ENCODE data around the gene GPAT2.
"Not testable (repeated sequence)": the region's sequence is repeated elsewhere in the genome, so short reads cannot be mapped to it uniquely, and the experiment has no call there.

The GPAT2 gene

DNA sequence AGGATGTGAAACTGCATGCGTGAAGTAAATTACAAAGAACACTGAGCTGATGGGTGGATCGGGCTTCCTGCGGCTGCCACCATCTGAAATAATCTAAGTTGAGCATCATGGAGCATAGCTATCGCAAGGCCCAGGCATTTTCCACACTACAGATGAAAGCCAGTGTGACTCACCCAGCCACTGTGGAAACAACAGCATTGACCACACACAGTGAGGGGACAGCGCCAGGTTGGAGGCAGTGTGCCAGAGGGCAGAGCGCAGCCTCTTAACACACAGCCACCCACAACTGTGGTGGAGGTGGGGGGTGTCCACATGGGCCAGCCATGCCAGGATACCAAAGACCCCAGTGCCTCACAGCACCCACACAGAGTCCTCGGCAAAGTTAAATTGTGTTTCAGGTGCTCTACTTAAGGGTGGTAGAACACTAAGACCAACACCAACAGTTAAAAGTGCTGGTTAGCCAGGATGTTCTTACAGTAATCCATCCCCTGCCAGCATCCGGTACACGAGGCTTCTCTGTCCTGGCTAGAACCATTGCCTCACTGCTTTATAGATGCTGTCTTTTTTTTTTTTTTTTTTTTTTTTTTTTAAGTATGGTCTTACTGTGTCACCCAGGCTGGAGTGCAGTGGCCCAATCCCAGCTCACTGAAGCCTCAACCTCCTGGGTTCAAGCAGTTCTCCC is 14.7 kb downstream of the GPAT2 start:
- H3K9me3 ChIP-seq (ENCODE audit: control insufficient read depth, low read length); H3K4me1 ChIP-seq (ENCODE audit: control insufficient read depth, insufficient read depth, low read length); H3K27me3 ChIP-seq (replicated peaks; ENCODE audit: control insufficient read depth, insufficient read depth, low read length); H3K9ac ChIP-seq (ENCODE audit: low read length); DNase-seq (ENCODE audit: low read depth); H3K4me3 ChIP-seq (ENCODE audit: low read length); H3K36me3 ChIP-seq (ENCODE audit: control insufficient read depth, insufficient read depth, low read length, severe bottlenecking): not testable (repeated sequence)

DNA sequence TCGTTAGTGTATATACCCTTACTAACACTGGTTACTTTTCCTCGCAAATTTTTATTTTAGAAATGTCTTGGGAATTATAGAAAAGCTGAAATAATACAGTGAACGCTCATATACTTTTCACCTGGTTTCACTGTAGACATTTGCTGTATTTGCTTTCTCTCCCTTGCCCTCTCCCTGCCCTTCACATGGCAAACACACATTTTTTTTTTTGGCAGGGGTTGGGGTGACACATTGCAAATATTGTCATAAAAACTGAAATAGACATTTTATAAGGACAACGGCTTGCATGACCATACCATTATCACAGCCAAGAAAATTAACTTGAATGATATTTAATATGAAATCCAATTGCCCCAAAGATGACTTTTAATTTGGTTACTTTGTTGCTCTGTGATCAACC is 18.4 kb downstream of the GPAT2 start:
- not testable (repeated sequence) for H3K9me3 ChIP-seq (ENCODE audit: control insufficient read depth, low read length); H3K36me3 ChIP-seq (ENCODE audit: control insufficient read depth, insufficient read depth, low read length, severe bottlenecking); DNase-seq (ENCODE audit: low read depth); H3K9ac ChIP-seq (ENCODE audit: low read length); H3K4me3 ChIP-seq (ENCODE audit: low read length); H3K27me3 ChIP-seq (replicated peaks; ENCODE audit: control insufficient read depth, insufficient read depth, low read length); H3K4me1 ChIP-seq (ENCODE audit: control insufficient read depth, insufficient read depth, low read length)

DNA sequence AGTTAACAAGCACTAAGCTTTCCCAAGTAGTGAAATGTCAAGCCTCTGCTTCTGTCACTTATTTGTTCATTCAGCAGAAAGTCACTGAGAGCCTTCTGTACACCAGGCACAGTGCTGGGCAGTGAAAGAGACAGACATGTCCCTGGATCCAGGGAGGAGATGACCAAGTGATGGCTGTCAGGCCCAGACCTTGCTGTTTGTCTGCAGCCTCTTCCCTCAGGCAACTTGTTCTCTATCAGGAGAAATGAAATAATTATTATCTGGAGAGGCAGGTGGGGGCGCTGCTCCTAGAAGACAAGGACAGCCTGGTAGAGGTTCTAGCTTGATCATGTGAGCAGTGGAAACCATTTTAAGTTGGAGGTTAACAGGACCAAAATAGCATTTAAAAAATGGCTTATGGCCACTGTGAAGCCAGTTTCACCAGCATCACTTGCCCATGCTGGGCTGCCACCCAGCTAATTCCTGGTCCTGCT is 21.9 kb downstream of the GPAT2 start:
- not testable (repeated sequence) for H3K27me3 ChIP-seq (replicated peaks; ENCODE audit: control insufficient read depth, insufficient read depth, low read length); H3K9me3 ChIP-seq (ENCODE audit: control insufficient read depth, low read length); H3K9ac ChIP-seq (ENCODE audit: low read length); H3K36me3 ChIP-seq (ENCODE audit: control insufficient read depth, insufficient read depth, low read length, severe bottlenecking); H3K4me3 ChIP-seq (ENCODE audit: low read length); H3K4me1 ChIP-seq (ENCODE audit: control insufficient read depth, insufficient read depth, low read length); DNase-seq (ENCODE audit: low read depth)

DNA sequence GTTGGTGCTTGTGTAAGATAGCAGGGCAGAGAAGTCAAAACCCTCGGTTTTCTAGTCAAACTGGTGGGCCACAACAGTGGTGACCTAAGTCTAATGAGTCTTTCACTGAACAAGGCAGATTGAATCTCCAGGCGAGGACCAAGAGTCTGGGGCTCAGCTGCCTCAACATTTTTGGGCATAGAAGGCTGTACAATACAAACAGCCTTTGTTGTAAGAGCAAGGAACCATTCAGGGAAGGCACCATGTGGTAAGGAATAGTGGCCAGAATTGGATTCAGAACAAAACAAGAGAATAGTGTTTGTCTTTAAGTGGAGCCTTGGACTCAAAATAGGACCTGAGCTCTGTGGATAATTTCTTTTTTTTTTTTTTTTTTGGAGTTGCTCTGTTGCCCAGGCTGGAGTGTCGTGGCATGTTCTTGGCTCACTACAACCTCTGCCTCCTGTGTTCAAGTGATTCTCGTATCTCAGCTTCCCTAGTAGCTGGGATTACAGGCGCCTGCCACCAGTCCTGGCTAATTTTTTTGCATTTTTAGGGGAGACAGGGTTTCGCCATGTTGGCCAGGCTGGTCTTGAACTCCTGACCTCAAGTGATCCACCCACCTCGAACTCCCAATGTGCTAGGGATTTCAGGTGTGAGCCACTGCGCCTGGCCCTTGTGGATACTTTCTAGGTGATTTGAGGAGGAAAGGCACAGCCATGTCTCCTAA is 22.5 kb downstream of the GPAT2 start:
- H3K4me3 ChIP-seq (ENCODE audit: low read length); H3K36me3 ChIP-seq (ENCODE audit: control insufficient read depth, insufficient read depth, low read length, severe bottlenecking); H3K9me3 ChIP-seq (ENCODE audit: control insufficient read depth, low read length); H3K4me1 ChIP-seq (ENCODE audit: control insufficient read depth, insufficient read depth, low read length); H3K9ac ChIP-seq (ENCODE audit: low read length); DNase-seq (ENCODE audit: low read depth): not testable (repeated sequence)
- peaks cover 12% of the 10 kb centered on the region for H3K27me3 ChIP-seq (replicated peaks; ENCODE audit: control insufficient read depth, insufficient read depth, low read length)

DNA sequence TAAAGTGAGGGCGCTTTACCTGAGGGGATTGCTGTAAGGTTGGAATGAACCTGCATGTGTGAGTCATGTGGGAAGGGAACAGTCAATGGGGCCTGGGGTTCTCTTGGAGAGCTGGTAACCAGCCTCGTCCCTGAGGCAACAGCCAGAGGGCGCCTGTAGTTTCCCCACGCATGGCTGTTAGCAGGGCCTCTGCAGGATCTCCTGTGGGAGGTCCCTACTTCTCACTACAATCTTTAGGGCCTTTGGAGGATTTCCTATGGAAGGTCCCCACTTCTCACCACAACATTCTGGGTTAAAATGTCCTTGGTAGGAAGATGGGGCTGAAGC is 23.6 kb downstream of the GPAT2 start:
- not testable (repeated sequence) for H3K4me1 ChIP-seq (ENCODE audit: control insufficient read depth, insufficient read depth, low read length); H3K9me3 ChIP-seq (ENCODE audit: control insufficient read depth, low read length); H3K36me3 ChIP-seq (ENCODE audit: control insufficient read depth, insufficient read depth, low read length, severe bottlenecking); H3K4me3 ChIP-seq (ENCODE audit: low read length); H3K9ac ChIP-seq (ENCODE audit: low read length)
- peaks cover 20% of the 10 kb centered on the region for H3K27me3 ChIP-seq (replicated peaks; ENCODE audit: control insufficient read depth, insufficient read depth, low read length)
- peak; percentile 46 for DNase-seq (ENCODE audit: low read depth)

- Histone ChIP-seq H3K27me3 (replicated peaks; ENCODE audit: control insufficient read depth, insufficient read depth, low read length) (peaks cover 20% of the 10 kb centered on the region), H3K9ac (ENCODE audit: low read length) (peak overlapping the region; percentile 67), H3K9me3 (ENCODE audit: control insufficient read depth, low read length) (peaks cover 10% of the 10 kb centered on the region), H3K4me3 (ENCODE audit: low read length) (peak overlapping the region; percentile 69)
- peak; percentile 95 for DNase-seq (ENCODE audit: low read depth)
- H3K4me1 ChIP-seq (ENCODE audit: control insufficient read depth, insufficient read depth, low read length); H3K36me3 ChIP-seq (ENCODE audit: control insufficient read depth, insufficient read depth, low read length, severe bottlenecking): not testable (repeated sequence)
Observed at GRCh38 chr2:96010320-96011128, 24.2 kb downstream of the GPAT2 start.

DNA sequence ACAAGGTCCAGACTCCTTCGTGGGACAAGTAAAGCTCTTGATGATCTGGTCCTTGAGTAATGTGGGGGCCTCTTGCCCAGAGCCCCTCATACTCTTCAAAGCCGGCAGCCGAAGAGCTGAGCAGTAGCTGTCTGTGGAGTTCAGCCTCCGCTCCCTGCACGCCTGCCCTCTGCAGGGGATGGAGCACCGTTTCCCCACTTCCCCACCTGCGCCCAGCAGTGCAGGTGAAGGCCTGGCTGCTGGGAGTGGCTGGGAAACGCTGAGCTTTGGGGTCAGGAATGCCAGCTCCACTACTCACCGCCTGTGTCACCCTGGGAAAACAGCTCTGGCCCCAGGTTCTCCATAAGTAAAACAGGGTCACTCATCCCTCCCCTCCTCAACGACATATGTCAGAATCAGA is 24.9 kb downstream of the GPAT2 start:
- not testable (repeated sequence) for H3K36me3 ChIP-seq (ENCODE audit: control insufficient read depth, insufficient read depth, low read length, severe bottlenecking); H3K4me1 ChIP-seq (ENCODE audit: control insufficient read depth, insufficient read depth, low read length)
- peak; percentile 1 for DNase-seq (ENCODE audit: low read depth)
- Histone ChIP-seq H3K9me3 (ENCODE audit: control insufficient read depth, low read length) (peaks cover 13% of the 10 kb centered on the region), H3K27me3 (replicated peaks; ENCODE audit: control insufficient read depth, insufficient read depth, low read length) (peaks cover 20% of the 10 kb centered on the region), H3K9ac (ENCODE audit: low read length) (peak overlapping the region; percentile 67), H3K4me3 (ENCODE audit: low read length) (peak overlapping the region; percentile 69)

GRCh38 chr2:96008051-96008450 is 26.7 kb downstream of the GPAT2 start:
- peaks cover 23% of the 10 kb centered on the region for H3K27me3 ChIP-seq (replicated peaks; ENCODE audit: control insufficient read depth, insufficient read depth, low read length)
- not testable (repeated sequence) for H3K36me3 ChIP-seq (ENCODE audit: control insufficient read depth, insufficient read depth, low read length, severe bottlenecking); DNase-seq (ENCODE audit: low read depth); H3K4me1 ChIP-seq (ENCODE audit: control insufficient read depth, insufficient read depth, low read length); H3K4me3 ChIP-seq (ENCODE audit: low read length); H3K9ac ChIP-seq (ENCODE audit: low read length)
- H3K9me3 ChIP-seq (ENCODE audit: control insufficient read depth, low read length): peaks cover 13% of the 10 kb centered on the region

GRCh38 chr2:96006248-96006647 is 28.5 kb downstream of the GPAT2 start:
- DNase-seq (ENCODE audit: low read depth); H3K9ac ChIP-seq (ENCODE audit: low read length); H3K36me3 ChIP-seq (ENCODE audit: control insufficient read depth, insufficient read depth, low read length, severe bottlenecking); H3K4me1 ChIP-seq (ENCODE audit: control insufficient read depth, insufficient read depth, low read length); H3K4me3 ChIP-seq (ENCODE audit: low read length): not testable (repeated sequence)
- Histone ChIP-seq H3K9me3 (ENCODE audit: control insufficient read depth, low read length) (peaks cover 13% of the 10 kb centered on the region), H3K27me3 (replicated peaks; ENCODE audit: control insufficient read depth, insufficient read depth, low read length) (peaks cover 23% of the 10 kb centered on the region)

GRCh38 chr2:95992520-95993272 is 42.0 kb downstream of the GPAT2 start:
- H3K4me3 ChIP-seq (ENCODE audit: low read length): peak overlapping the region; percentile 83
- peak overlapping the region; percentile 89 for H3K9ac ChIP-seq (ENCODE audit: low read length)
- not testable (repeated sequence) for H3K9me3 ChIP-seq (ENCODE audit: control insufficient read depth, low read length); H3K4me1 ChIP-seq (ENCODE audit: control insufficient read depth, insufficient read depth, low read length); H3K27me3 ChIP-seq (replicated peaks; ENCODE audit: control insufficient read depth, insufficient read depth, low read length); H3K36me3 ChIP-seq (ENCODE audit: control insufficient read depth, insufficient read depth, low read length, severe bottlenecking)
- DNase-seq (ENCODE audit: low read depth): peak; percentile 64

DNA sequence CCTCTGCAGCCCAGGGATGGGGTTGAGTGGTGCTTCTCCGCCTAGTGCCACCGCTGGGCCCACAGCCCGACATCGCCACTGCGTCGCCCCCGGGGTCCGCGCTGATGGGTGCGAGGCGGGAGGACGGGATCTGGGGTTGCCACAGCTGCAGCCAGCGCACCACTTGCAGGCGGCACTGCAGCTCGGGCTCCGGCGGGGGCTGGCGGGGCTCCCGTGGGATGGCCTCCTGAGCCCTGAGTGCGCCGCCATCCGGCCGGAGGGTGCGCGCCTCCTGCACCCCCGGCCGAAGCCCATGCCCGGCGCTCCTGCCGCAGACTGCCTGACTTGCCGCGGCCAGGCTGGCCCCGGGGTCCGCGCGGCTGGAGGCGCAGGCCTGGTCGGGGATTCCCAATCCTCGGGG is 42.6 kb downstream of the GPAT2 start:
- Histone ChIP-seq H3K9ac (ENCODE audit: low read length) (peak overlapping the region; percentile 89), H3K4me3 (ENCODE audit: low read length) (peak overlapping the region; percentile 83)
- H3K27me3 ChIP-seq (replicated peaks; ENCODE audit: control insufficient read depth, insufficient read depth, low read length); H3K9me3 ChIP-seq (ENCODE audit: control insufficient read depth, low read length); H3K4me1 ChIP-seq (ENCODE audit: control insufficient read depth, insufficient read depth, low read length); DNase-seq (ENCODE audit: low read depth); H3K36me3 ChIP-seq (ENCODE audit: control insufficient read depth, insufficient read depth, low read length, severe bottlenecking): not testable (repeated sequence)
